ENCODE measurements around the gene OR6K3. TPM values are rescaled to one million over a fixed set of nuclear protein-coding genes. Genes with fewer than 3 reads are reported as not detected.
"Not testable (repeated sequence)": the region's sequence is repeated elsewhere in the genome, so short reads cannot be mapped to it uniquely, and the experiment has no call there.

Gene OR6K3
- total RNA-seq, 3 donors from 2014 or later, result not detected

DNA sequence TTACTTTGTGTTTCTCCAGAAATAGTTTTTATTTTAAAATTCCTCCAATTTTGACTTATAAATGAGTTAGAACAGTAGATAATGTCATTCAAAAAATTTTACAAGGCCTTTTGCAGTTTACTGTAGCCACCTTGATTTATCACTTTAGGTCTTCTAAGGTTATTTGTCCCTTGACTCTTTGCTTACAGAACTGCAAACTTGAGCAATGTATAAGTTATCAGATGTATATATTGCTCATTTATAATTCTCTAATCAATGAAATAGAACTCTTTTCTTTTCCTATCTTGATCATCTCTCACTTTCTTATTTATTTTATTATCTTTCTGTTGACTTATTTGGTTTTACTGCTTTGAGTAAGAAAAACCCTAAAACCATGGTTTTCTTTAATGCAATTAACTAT is 28.2 kb downstream of the OR6K3 start:
- TF ChIP-seq, protein P1, sequence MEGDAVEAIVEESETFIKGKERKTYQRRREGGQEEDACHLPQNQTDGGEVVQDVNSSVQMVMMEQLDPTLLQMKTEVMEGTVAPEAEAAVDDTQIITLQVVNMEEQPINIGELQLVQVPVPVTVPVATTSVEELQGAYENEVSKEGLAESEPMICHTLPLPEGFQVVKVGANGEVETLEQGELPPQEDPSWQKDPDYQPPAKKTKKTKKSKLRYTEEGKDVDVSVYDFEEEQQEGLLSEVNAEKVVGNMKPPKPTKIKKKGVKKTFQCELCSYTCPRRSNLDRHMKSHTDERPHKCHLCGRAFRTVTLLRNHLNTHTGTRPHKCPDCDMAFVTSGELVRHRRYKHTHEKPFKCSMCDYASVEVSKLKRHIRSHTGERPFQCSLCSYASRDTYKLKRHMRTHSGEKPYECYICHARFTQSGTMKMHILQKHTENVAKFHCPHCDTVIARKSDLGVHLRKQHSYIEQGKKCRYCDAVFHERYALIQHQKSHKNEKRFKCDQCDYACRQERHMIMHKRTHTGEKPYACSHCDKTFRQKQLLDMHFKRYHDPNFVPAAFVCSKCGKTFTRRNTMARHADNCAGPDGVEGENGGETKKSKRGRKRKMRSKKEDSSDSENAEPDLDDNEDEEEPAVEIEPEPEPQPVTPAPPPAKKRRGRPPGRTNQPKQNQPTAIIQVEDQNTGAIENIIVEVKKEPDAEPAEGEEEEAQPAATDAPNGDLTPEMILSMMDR (IDR thresholded peaks at IDR 0.05), result no peak
- Histone ChIP-seq H3K36me3 (ENCODE audit: low read depth) (no peaks in the 10 kb centered on the region), H3K4me3 (no peak overlapping the region), H3K9me3 (no peaks in the 10 kb centered on the region), H3K4me1 (ENCODE audit: low read depth) (no peaks in the 10 kb centered on the region)
- intact Hi-C loops (cut with DNase I, micrococcal nuclease), result no loop called here
- DNase-seq (no peak), ATAC-seq (no peak)

DNA sequence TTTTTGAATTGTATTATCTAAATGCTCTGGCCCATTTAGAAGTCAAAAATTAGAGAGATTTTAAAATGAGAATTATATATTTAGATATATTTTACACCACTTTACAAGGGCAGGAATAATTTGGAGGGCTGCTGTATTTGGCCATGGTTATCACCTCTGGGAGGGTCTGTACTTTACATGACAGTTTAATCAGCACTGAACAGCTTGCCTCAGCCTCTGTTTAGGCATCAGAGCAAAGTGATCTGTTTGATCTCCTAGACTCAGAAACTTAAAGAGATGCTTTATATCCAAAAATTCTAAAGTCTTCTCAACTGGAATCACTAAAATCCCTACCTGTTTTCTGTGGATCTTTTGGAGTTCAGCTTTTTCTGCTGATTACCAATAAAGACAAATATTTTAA is 28.6 kb downstream of the OR6K3 start:
- Histone ChIP-seq H3K4me3 (no peak overlapping the region), H3K36me3 (ENCODE audit: low read depth) (no peaks in the 10 kb centered on the region), H3K9me3 (no peaks in the 10 kb centered on the region), H3K4me1 (ENCODE audit: low read depth) (no peaks in the 10 kb centered on the region)
- ATAC-seq, result no peak
- DNase-seq, result no peak
- TF ChIP-seq, protein P1 (IDR thresholded peaks at IDR 0.05), result no peak
- intact Hi-C loops (cut with DNase I, micrococcal nuclease), result no loop called here

DNA sequence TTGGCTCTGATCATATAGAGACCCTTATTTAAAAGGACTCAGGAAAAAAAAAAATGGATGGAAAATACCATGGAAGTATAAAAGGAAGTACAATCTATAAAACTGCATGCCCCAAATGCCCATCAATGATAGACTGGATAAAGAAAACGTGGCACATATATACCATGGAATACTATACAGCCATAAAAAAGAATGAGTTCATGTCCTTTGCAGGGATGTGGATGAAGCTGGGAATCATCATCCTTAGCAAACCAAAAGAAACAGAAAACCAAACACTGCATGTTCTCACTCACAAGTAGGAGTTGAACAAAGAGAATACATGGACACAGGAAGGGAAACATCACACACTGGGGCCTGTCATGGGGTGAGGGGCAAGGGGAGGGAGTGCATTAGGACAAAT is 29.4 kb downstream of the OR6K3 start:
- H3K36me3 ChIP-seq (ENCODE audit: low read depth); H3K4me1 ChIP-seq (ENCODE audit: low read depth); H3K4me3 ChIP-seq; intact Hi-C loops (cut with DNase I, micrococcal nuclease); H3K9me3 ChIP-seq; DNase-seq; ATAC-seq: not testable (repeated sequence)

DNA sequence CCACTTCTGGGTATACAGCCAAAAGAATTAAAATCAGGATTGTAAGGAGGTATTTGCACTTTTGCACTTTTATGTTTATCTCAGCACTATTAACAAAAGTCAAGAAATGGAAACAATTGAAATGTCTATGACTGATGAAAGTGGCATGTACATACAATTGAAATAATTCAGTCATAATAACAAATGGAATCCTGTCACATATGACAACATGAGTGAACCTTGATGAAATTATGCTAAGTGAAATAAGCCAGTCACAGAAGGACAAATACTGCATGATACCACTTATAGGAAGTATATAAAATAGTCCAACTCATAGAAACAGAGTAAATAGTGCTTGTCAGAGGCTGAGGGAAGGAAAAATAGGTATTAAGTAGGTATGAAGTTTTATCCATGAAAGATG is 30.6 kb downstream of the OR6K3 start:
- intact Hi-C loops (cut with DNase I, micrococcal nuclease), result no loop called here
- no peak for DNase-seq
- no peak overlapping the region for H3K4me3 ChIP-seq
- no peaks in the 10 kb centered on the region for H3K9me3 ChIP-seq
- H3K4me1 ChIP-seq (ENCODE audit: low read depth), result no peaks in the 10 kb centered on the region
- H3K36me3 ChIP-seq (ENCODE audit: low read depth), result no peaks in the 10 kb centered on the region
- TF ChIP-seq, protein P1 (IDR thresholded peaks at IDR 0.05), result no peak
- ATAC-seq, result no peak

DNA sequence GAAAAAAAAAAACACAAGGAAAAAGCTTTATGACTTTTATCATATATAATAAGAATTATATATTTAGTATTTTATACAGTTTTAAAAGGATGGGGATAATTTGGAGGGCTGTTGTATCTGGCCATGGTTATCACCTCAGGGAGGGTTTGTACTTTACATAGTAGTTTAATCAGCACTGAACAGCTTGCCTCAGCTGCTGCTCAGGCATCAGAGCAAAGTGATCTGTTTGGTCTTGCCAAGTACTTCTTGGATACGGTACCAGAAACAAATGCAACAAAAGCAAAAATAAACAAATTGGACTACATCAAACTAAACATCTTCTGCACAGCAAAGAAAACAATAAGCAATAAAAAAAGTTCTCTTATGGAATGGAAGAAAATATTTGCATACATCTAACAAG is 31.4 kb downstream of the OR6K3 start:
- TF ChIP-seq, protein P1 (IDR thresholded peaks at IDR 0.05), result no peak
- DNase-seq (no peak), ATAC-seq (no peak)
- Histone ChIP-seq H3K9me3 (no peaks in the 10 kb centered on the region), H3K4me1 (ENCODE audit: low read depth) (no peaks in the 10 kb centered on the region), H3K4me3 (no peak overlapping the region), H3K36me3 (ENCODE audit: low read depth) (no peaks in the 10 kb centered on the region)
- intact Hi-C loops (cut with DNase I, micrococcal nuclease), result no loop called here

DNA sequence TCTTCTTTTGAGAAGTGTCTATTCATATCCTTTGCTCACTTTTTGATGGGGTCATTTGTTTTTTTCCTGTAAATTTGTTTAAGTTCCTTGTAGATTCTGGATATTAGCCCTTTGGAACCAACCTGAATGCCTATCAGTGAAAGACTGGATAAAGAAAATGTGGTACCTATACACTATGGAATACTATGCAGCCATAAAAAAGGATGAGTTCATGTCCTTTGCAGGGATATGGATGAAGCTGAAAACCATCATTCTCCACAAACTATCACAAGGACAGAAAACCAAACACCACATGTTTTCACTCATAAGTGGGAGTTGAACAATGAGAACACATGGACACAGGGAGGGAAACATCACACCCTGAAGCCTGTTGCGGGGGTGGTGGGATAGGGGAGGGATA is 32.2 kb downstream of the OR6K3 start:
- DNase-seq; H3K9me3 ChIP-seq; ATAC-seq; H3K4me1 ChIP-seq (ENCODE audit: low read depth); H3K4me3 ChIP-seq; H3K36me3 ChIP-seq (ENCODE audit: low read depth); intact Hi-C loops (cut with DNase I, micrococcal nuclease): not testable (repeated sequence)

DNA sequence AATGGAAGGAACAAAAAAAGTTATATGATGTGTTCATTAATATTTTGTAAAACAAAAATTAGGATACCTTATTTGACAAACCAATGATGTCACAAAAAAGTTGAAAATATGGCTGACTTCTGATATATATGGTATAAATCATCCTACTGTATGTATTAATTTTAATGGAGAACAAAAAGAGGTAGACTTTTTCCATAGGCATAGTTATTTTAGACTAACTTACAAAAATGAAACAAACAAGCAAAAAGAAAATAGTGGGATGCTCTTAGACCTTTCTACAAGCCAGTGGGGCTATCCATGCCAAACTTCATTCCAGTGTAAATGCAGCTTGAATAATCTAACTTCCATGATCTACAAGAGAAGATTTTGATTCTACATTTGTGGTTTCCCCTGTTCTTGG is 33.5 kb downstream of the OR6K3 start:
- no peaks in the 10 kb centered on the region for H3K36me3 ChIP-seq (ENCODE audit: low read depth)
- ATAC-seq (no peak), DNase-seq (no peak)
- intact Hi-C loops (cut with DNase I, micrococcal nuclease), result no loop called here
- H3K4me3 ChIP-seq, result no peak overlapping the region
- H3K9me3 ChIP-seq, result no peaks in the 10 kb centered on the region
- H3K4me1 ChIP-seq (ENCODE audit: low read depth), result no peaks in the 10 kb centered on the region
- TF ChIP-seq, protein P1 (IDR thresholded peaks at IDR 0.05), result no peak
